ENCODE measurements around the gene VPS26C. TPM values are rescaled to one million over a fixed set of nuclear protein-coding genes. Genes with fewer than 3 reads are reported as not detected.

The VPS26C gene
- total RNA-seq, 1 donor from 2014 or later, result 63.8 TPM

- Mint-ChIP-seq H3K4me3 (ENCODE audit: unreplicated experiment) (peak overlapping the region; percentile 81), H3K4me1 (ENCODE audit: unreplicated experiment) (peaks cover 20% of the 10 kb centered on the region), H3K27ac (ENCODE audit: unreplicated experiment) (peak overlapping the region; percentile 88), H3K27me3 (ENCODE audit: unreplicated experiment) (peaks cover 3% of the 10 kb centered on the region), H3K9me3 (ENCODE audit: unreplicated experiment) (no peaks in the 10 kb centered on the region), H3K36me3 (ENCODE audit: low read depth, unreplicated experiment) (peaks cover 26% of the 10 kb centered on the region)
- DNase-seq (ENCODE audit: low spot score), result no peak
- TF ChIP-seq CTCF (IDR thresholded peaks at IDR 0.05; ENCODE audit: unreplicated experiment), result no peak
Observed at GRCh38 chr21:37219761-37220432, 47.2 kb downstream of the VPS26C start.

- no peak for DNase-seq (ENCODE audit: low spot score)
- Mint-ChIP-seq H3K27me3 (ENCODE audit: unreplicated experiment) (no peaks in the 10 kb centered on the region), H3K4me3 (ENCODE audit: unreplicated experiment) (no peak overlapping the region), H3K36me3 (ENCODE audit: low read depth, unreplicated experiment) (peaks cover 8% of the 10 kb centered on the region), H3K27ac (ENCODE audit: unreplicated experiment) (no peak overlapping the region), H3K9me3 (ENCODE audit: unreplicated experiment) (no peaks in the 10 kb centered on the region), H3K4me1 (ENCODE audit: unreplicated experiment) (peaks cover 5% of the 10 kb centered on the region)
- no peak for TF ChIP-seq CTCF (IDR thresholded peaks at IDR 0.05; ENCODE audit: unreplicated experiment)
Observed at GRCh38 chr21:37214952-37215351, 52.2 kb downstream of the VPS26C start.

- Mint-ChIP-seq H3K27ac (ENCODE audit: unreplicated experiment) (no peak overlapping the region), H3K36me3 (ENCODE audit: low read depth, unreplicated experiment) (peaks cover 16% of the 10 kb centered on the region), H3K4me1 (ENCODE audit: unreplicated experiment) (peaks cover 11% of the 10 kb centered on the region), H3K9me3 (ENCODE audit: unreplicated experiment) (no peaks in the 10 kb centered on the region), H3K27me3 (ENCODE audit: unreplicated experiment) (peaks cover 5% of the 10 kb centered on the region), H3K4me3 (ENCODE audit: unreplicated experiment) (no peak overlapping the region)
- no peak for TF ChIP-seq CTCF (IDR thresholded peaks at IDR 0.05; ENCODE audit: unreplicated experiment)
- no peak for DNase-seq (ENCODE audit: low spot score)
Observed at GRCh38 chr21:37210799-37211198, 56.3 kb downstream of the VPS26C start.

- no peak for DNase-seq (ENCODE audit: low spot score)
- peaks cover 5% of the 10 kb centered on the region for H3K27me3 Mint-ChIP-seq (ENCODE audit: unreplicated experiment)
- peaks cover 11% of the 10 kb centered on the region for H3K4me1 Mint-ChIP-seq (ENCODE audit: unreplicated experiment)
- H3K4me3 Mint-ChIP-seq (ENCODE audit: unreplicated experiment), result no peak overlapping the region
- H3K27ac Mint-ChIP-seq (ENCODE audit: unreplicated experiment), result no peak overlapping the region
- no peaks in the 10 kb centered on the region for H3K9me3 Mint-ChIP-seq (ENCODE audit: unreplicated experiment)
- peaks cover 19% of the 10 kb centered on the region for H3K36me3 Mint-ChIP-seq (ENCODE audit: low read depth, unreplicated experiment)
- TF ChIP-seq CTCF (IDR thresholded peaks at IDR 0.05; ENCODE audit: unreplicated experiment), result no peak
Observed at GRCh38 chr21:37210130-37210529, 57.0 kb downstream of the VPS26C start.

GRCh38 chr21:37208741-37209225, 58.4 kb downstream of the VPS26C start:
- Mint-ChIP-seq H3K9me3 (ENCODE audit: unreplicated experiment) (no peaks in the 10 kb centered on the region), H3K27ac (ENCODE audit: unreplicated experiment) (no peak overlapping the region)

More at GRCh38 chr21:37208741-37209225, 58.4 kb downstream of the VPS26C start:
- peaks cover 30% of the 10 kb centered on the region for H3K36me3 Mint-ChIP-seq (ENCODE audit: low read depth, unreplicated experiment)
- TF ChIP-seq CTCF (IDR thresholded peaks at IDR 0.05; ENCODE audit: unreplicated experiment), result no peak
- no peak overlapping the region for H3K4me3 Mint-ChIP-seq (ENCODE audit: unreplicated experiment)
- H3K4me1 Mint-ChIP-seq (ENCODE audit: unreplicated experiment), result peaks cover 13% of the 10 kb centered on the region
- peaks cover 5% of the 10 kb centered on the region for H3K27me3 Mint-ChIP-seq (ENCODE audit: unreplicated experiment)
- no peak for DNase-seq (ENCODE audit: low spot score)

Data from endothelial cell (in vitro differentiated cells).